Upper lobe of left lung (tissue), 6 donors: ENCODE measurements around the gene NPHP4. TPM values are rescaled to one million over a fixed set of nuclear protein-coding genes. Genes with fewer than 3 reads are reported as not detected.

ENCODE experiments used
- ATAC-seq, 2 donors: fragments of 200-7000 bp; cut with Tn5 transposase; one replicate each; pipeline ENCODE4 v1.9.1; 2022; ENCODE audit warnings: mild to moderate bottlenecking in 2 of 2, moderate library complexity in 2 of 2; ENCODE audit not compliant: low FRiP score in 2 of 2
- DNase-seq, 2 donors: peaks; one replicate each; pipeline ENCODE4 v3.0.0-alpha.2; 2019 to 2020
- H3K27ac ChIP-seq, 4 donors: fragments of 200-600 bp; sonication (generic); one replicate each; pipeline ENCODE4 v1.5.1; 2016 to 2019
- H3K27me3 ChIP-seq, 4 donors: fragments of 200-600 bp; sonication (generic); one replicate each; pipeline ENCODE4 v1.5.1; 2017 to 2019
- H3K36me3 ChIP-seq, 4 donors: fragments of 200-600 bp; sonication (generic); one replicate each; pipeline ENCODE4 v1.5.1; 2016 to 2019
- H3K4me1 ChIP-seq, 4 donors: fragments of 200-600 bp; sonication (generic); one replicate each; pipeline ENCODE4 v1.5.1; 2018 to 2019
- H3K4me3 ChIP-seq, 4 donors: fragments of 200-600 bp; sonication (generic); one replicate each; pipeline ENCODE4 v1.5.1; 2017 to 2019; ENCODE audit warnings: mild to moderate bottlenecking in 2 of 4, moderate library complexity in 1 of 4
- H3K9me3 ChIP-seq, 4 donors: fragments of 200-600 bp; sonication (generic); one replicate each; pipeline ENCODE4 v1.5.1; 2018 to 2019
- CTCF ChIP-seq, 6 experiments: fragments of 450-650 bp in 4 of 6; fragments of 200-600 bp in 2 of 6; sonication (generic) in 2 of 6; IDR thresholded peaks; one replicate each; pipeline ENCODE4 v1.5.1; 2016 to 2019; ENCODE audit warnings: antibody characterized with exemption in 6 of 6
- EP300 ChIP-seq, 4 donors: sonication (generic); formaldehyde crosslinking; IDR thresholded peaks; one replicate each; pipeline ENCODE4 v1.5.1; 2017; ENCODE audit warnings: antibody characterized with exemption in 4 of 4, control low read depth in 2 of 4
- POLR2A ChIP-seq, 4 donors: fragments of 450-650 bp; IDR thresholded peaks; one replicate each; pipeline ENCODE4 v1.5.1; 2016 to 2017; ENCODE audit warnings: antibody characterized with exemption in 4 of 4, mild to moderate bottlenecking in 2 of 4
- POLR2AphosphoS5 ChIP-seq, 2 donors: sonication (generic); formaldehyde crosslinking; IDR thresholded peaks; one replicate each; pipeline ENCODE4 v1.5.1; 2017; ENCODE audit warnings: antibody characterized with exemption in 2 of 2
- WGBS, 2 donors: methylation state at CpG; one replicate each; pipeline ENCODE4 v1.1.5; 2017 to 2018; 5-methylcytosine and 5-hydroxymethylcytosine counted together
- total RNA-seq, 6 donors: library from RNA; depleted of rRNA in 4 of 6; stranded (reverse); fragments of >200 nt in 4 of 6; gene quantifications; one replicate each; pipeline versions ENCODE4 v1.1.0 to v1.2.1, GENCODE V29; 2016 to 2021
- donor health status: DM: no; HTN: no; CAD: no; lungs with moderate emphysema.
- donor health status: DM: no; HTN: yes; CAD: no; lungs with severe emphysema.

NPHP4 gene
- total RNA-seq, 6 donors from 2014 or later = 13.5 to 45.1 (median 19.9) TPM

DNA sequence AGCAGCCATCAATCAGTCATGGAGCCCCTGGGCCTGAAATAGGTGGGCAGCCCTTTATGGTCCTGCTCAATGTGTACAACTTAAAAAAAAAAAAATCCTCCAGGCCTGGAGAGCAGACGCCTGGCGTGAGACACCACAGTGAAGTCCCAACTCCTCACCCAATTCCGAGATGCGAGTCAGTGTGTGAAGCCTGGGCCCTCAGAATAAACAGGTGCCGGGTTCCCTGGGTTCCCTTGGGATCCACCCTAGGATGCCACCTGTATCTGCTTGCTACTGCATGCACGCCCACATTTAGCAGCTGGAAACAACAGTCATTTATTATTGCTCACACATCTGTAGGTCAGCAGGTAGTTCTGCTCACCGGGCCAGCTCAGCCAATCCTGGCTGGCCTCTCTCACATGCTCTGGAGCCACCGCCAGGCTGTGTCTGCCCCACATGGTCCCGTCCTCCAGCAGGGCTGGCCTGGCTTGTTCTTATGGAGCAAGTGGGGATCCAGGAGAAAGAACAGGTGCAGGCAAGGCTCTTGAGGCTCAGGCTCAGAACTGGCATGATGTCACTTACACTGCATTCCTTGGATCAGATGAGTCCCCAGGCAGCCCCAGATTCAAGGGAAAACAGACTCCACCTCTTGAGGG lies 172.7 kb downstream of the NPHP4 start:
- no peak overlapping the region for H3K4me3 ChIP-seq
- H3K27ac ChIP-seq = no peak overlapping the region
- no peaks in the 10 kb centered on the region for H3K27me3 ChIP-seq
- H3K4me1 ChIP-seq = no peaks in the 10 kb centered on the region
- TF ChIP-seq EP300 (IDR thresholded peaks at IDR 0.05) (no peak), POLR2A (IDR thresholded peaks at IDR 0.05) (no peak), POLR2AphosphoS5 (IDR thresholded peaks at IDR 0.05) (no peak), CTCF (IDR thresholded peaks at IDR 0.05) (no peak)
- ATAC-seq = no peak
- WGBS, 2 donors = 90 to 94% methylated on average over 6 to 9 of the region's 9 CpGs
- no peak for DNase-seq
- H3K36me3 ChIP-seq = no peaks in the 10 kb centered on the region
- no peaks in the 10 kb centered on the region for H3K9me3 ChIP-seq

GRCh38 chr1:5818755-5819154 lies 173.5 kb downstream of the NPHP4 start:
- ATAC-seq (no peak), DNase-seq (no peak)
- Histone ChIP-seq H3K4me3 (no peak overlapping the region), H3K4me1 (no peaks in the 10 kb centered on the region), H3K27ac (no peak overlapping the region), H3K9me3 (no peaks in the 10 kb centered on the region), H3K27me3 (no peaks in the 10 kb centered on the region), H3K36me3 (no peaks in the 10 kb centered on the region)
- no peak for TF ChIP-seq POLR2AphosphoS5 (IDR thresholded peaks at IDR 0.05)
- no peak for TF ChIP-seq CTCF (IDR thresholded peaks at IDR 0.05)
- TF ChIP-seq POLR2A (IDR thresholded peaks at IDR 0.05) = no peak
- TF ChIP-seq EP300 (IDR thresholded peaks at IDR 0.05) = no peak
- 68 to 77% methylated on average over 14 of the region's 14 CpGs for WGBS, 2 donors

DNA sequence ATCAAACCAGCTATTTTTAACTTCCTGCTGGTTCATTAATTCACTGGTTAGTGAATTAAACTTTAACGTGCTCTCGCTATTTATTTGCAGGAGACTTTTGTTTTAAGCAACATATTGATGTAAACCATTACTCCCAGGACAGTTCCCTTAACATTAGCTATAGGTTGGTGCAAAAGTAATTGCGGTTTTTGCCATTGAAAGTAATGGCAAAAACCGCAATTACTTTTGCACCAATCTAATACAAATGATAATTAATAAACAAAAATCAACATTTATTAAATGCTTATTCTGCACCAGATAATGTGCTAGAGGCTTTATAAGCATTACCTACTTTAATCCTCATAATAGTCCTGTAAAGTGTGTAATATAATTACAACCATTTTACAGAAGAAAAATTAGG lies 176.5 kb downstream of the NPHP4 start:
- no peaks in the 10 kb centered on the region for H3K27me3 ChIP-seq
- ATAC-seq (no peak), DNase-seq (no peak)
- H3K36me3 ChIP-seq = no peaks in the 10 kb centered on the region
- H3K4me1 ChIP-seq = no peaks in the 10 kb centered on the region
- no peak overlapping the region for H3K27ac ChIP-seq
- no peak for TF ChIP-seq EP300 (IDR thresholded peaks at IDR 0.05)
- TF ChIP-seq POLR2AphosphoS5 (IDR thresholded peaks at IDR 0.05) = no peak
- no peak for TF ChIP-seq POLR2A (IDR thresholded peaks at IDR 0.05)
- TF ChIP-seq CTCF (IDR thresholded peaks at IDR 0.05) = no peak
- H3K9me3 ChIP-seq = no peaks in the 10 kb centered on the region
- WGBS, 2 donors = 94 to 96% methylated on average over 4 of the region's 4 CpGs
- no peak overlapping the region for H3K4me3 ChIP-seq

- Histone ChIP-seq H3K27me3 (no peaks in the 10 kb centered on the region), H3K36me3 (no peaks in the 10 kb centered on the region), H3K4me3 (no peak overlapping the region), H3K9me3 (no peaks in the 10 kb centered on the region), H3K27ac (no peak overlapping the region), H3K4me1 (no peaks in the 10 kb centered on the region)
- TF ChIP-seq POLR2AphosphoS5 (IDR thresholded peaks at IDR 0.05) = no peak
- TF ChIP-seq POLR2A (IDR thresholded peaks at IDR 0.05) = no peak
- no peak for TF ChIP-seq CTCF (IDR thresholded peaks at IDR 0.05)
- TF ChIP-seq EP300 (IDR thresholded peaks at IDR 0.05) = no peak
- DNase-seq (no peak), ATAC-seq (no peak)
- 49 to 59% methylated on average over 2 of the region's 2 CpGs for WGBS, 2 donors
These were observed 177.0 kb downstream of the NPHP4 start for GRCh38 chr1:5815211-5815610.

DNA sequence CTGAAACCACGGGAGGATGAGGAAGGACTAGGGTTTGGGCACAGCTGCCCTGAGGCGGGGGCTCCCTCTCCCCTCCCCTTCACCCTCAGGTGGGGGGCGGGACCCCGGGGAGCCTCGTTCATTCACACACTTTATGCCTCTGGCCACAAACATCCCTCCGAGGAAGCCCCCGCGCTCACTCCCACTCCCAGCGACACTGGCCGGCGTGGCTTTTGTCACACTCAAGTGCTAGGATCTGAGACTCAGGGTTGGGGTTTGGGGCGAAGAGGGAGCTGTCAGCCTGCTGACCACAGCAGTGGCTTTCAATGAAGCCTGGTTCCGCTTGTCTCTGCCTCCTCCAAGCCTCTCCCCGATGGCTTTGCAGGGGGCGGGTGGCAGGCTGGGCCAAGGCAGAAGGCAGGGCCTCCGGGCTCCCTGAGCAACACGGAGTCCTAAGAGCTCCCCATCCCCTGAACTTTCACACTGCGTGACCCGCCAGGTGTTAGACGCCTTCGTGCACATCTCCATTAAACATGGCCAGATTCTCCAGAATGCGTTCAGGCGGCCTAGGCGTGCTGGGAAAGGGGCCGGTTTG lies 178.1 kb downstream of the NPHP4 start:
- ATAC-seq = no peak
- no peak for TF ChIP-seq EP300 (IDR thresholded peaks at IDR 0.05)
- no peak for TF ChIP-seq POLR2A (IDR thresholded peaks at IDR 0.05)
- no peak for TF ChIP-seq CTCF (IDR thresholded peaks at IDR 0.05)
- TF ChIP-seq POLR2AphosphoS5 (IDR thresholded peaks at IDR 0.05) = no peak
- H3K27ac ChIP-seq = no peak overlapping the region
- H3K9me3 ChIP-seq = no peaks in the 10 kb centered on the region
- DNase-seq = no peak
- no peaks in the 10 kb centered on the region for H3K27me3 ChIP-seq
- WGBS, 2 donors = 58 to 67% methylated on average over 15 to 25 of the region's 25 CpGs
- no peaks in the 10 kb centered on the region for H3K36me3 ChIP-seq
- no peak overlapping the region for H3K4me3 ChIP-seq
- no peaks in the 10 kb centered on the region for H3K4me1 ChIP-seq
